Measurements from ENCODE around the gene RAPGEF6.

Gene RAPGEF6

GRCh38 chr5:131613423-131613822, 21.6 kb downstream of the RAPGEF6 start:
- in situ Hi-C loops (cut with MboI; ENCODE audit: low sequenced_read_pairs, unreplicated experiment): no loop called here
- no peak for TF ChIP-seq CTCF (IDR thresholded peaks at IDR 0.05; ENCODE audit: borderline replicate concordance, control extremely low read depth, extremely low read depth, insufficient read depth, missing control alignments)
- no peak for DNase-seq (ENCODE audit: low spot score)

GRCh38 chr5:131611064-131611381, 24.0 kb downstream of the RAPGEF6 start:
- in situ Hi-C loops (cut with MboI; ENCODE audit: low sequenced_read_pairs, unreplicated experiment): no loop called here
- TF ChIP-seq CTCF (IDR thresholded peaks at IDR 0.05; ENCODE audit: borderline replicate concordance, control extremely low read depth, extremely low read depth, insufficient read depth, missing control alignments): no peak
- DNase-seq (ENCODE audit: low spot score): no peak

GRCh38 chr5:131610198-131611063, 24.6 kb downstream of the RAPGEF6 start:
- in situ Hi-C loops (cut with MboI; ENCODE audit: low sequenced_read_pairs, unreplicated experiment): no loop called here
- no peak for DNase-seq (ENCODE audit: low spot score)
- no peak for TF ChIP-seq CTCF (IDR thresholded peaks at IDR 0.05; ENCODE audit: borderline replicate concordance, control extremely low read depth, extremely low read depth, insufficient read depth, missing control alignments)

GRCh38 chr5:131609774-131610173, 25.3 kb downstream of the RAPGEF6 start:
- TF ChIP-seq CTCF (IDR thresholded peaks at IDR 0.05; ENCODE audit: borderline replicate concordance, control extremely low read depth, extremely low read depth, insufficient read depth, missing control alignments): no peak
- in situ Hi-C loops (cut with MboI; ENCODE audit: low sequenced_read_pairs, unreplicated experiment): no loop called here
- DNase-seq (ENCODE audit: low spot score): no peak

- no peak for DNase-seq (ENCODE audit: low spot score)
- in situ Hi-C loops (cut with MboI; ENCODE audit: low sequenced_read_pairs, unreplicated experiment): no loop called here
- no peak for TF ChIP-seq CTCF (IDR thresholded peaks at IDR 0.05; ENCODE audit: borderline replicate concordance, control extremely low read depth, extremely low read depth, insufficient read depth, missing control alignments)
These were observed 26.4 kb downstream of the RAPGEF6 start for GRCh38 chr5:131608597-131608996.

- no peak for TF ChIP-seq CTCF (IDR thresholded peaks at IDR 0.05; ENCODE audit: borderline replicate concordance, control extremely low read depth, extremely low read depth, insufficient read depth, missing control alignments)
- no peak for DNase-seq (ENCODE audit: low spot score)
- in situ Hi-C loops (cut with MboI; ENCODE audit: low sequenced_read_pairs, unreplicated experiment): no loop called here
These were observed 27.0 kb downstream of the RAPGEF6 start for GRCh38 chr5:131607903-131608540.
